Stimulated activated CD4-positive, alpha-beta T cell treated with anti-CD3 and anti-CD28 coated beads, TNF-alpha, amount 100 ng/mL, for 1 hour (primary cell): ENCODE results near the gene TPT1.
"Not testable (repeated sequence)": the region's sequence is repeated elsewhere in the genome, so short reads cannot be mapped to it uniquely, and the experiment has no call there.

Source experiments
- DNase-seq, 3 donors: peaks; one replicate each; pipeline ENCODE4 v3.0.0-alpha.2; 2020; ENCODE audit warnings: low read depth in 3 of 3, low spot score in 1 of 3

Gene TPT1

GRCh38 chr13:45341034-45341798 is at the start of gene TPT1:
Gene TPT1 (minus strand): TSS chr13:45341183. CDS start chr13:45341069, 114 bp downstream.
- DNase-seq = peak; percentile 99 to 100 (median 99)

GRCh38 chr13:45390348-45390747 is 49.4 kb upstream of the TPT1 start:
- not testable (repeated sequence) for DNase-seq

GRCh38 chr13:45388664-45389063 is 47.7 kb upstream of the TPT1 start:
- no peak for DNase-seq

- DNase-seq = not testable (repeated sequence)
Measured at GRCh38 chr13:45386892-45387575, 46.1 kb upstream of the TPT1 start.

GRCh38 chr13:45385907-45386553 is 45.0 kb upstream of the TPT1 start:
- DNase-seq = no peak

- no peak for DNase-seq
Measured at GRCh38 chr13:45385320-45385719, 44.3 kb upstream of the TPT1 start.

- DNase-seq = no peak
Measured at GRCh38 chr13:45384474-45385174, 43.6 kb upstream of the TPT1 start.

- not testable (repeated sequence) for DNase-seq
Measured at GRCh38 chr13:45382739-45383138, 41.8 kb upstream of the TPT1 start.

GRCh38 chr13:45381196-45381595 is 40.2 kb upstream of the TPT1 start:
- no peak for DNase-seq

- not testable (repeated sequence) for DNase-seq
Measured at GRCh38 chr13:45380708-45381107, 39.7 kb upstream of the TPT1 start.

- DNase-seq = not testable (repeated sequence)
Measured at GRCh38 chr13:45379516-45379915, 38.5 kb upstream of the TPT1 start.

- DNase-seq = not testable (repeated sequence)
Measured at GRCh38 chr13:45378786-45379185, 37.8 kb upstream of the TPT1 start.

GRCh38 chr13:45377314-45377713 is 36.3 kb upstream of the TPT1 start:
- DNase-seq = not testable (repeated sequence)

- not testable (repeated sequence) for DNase-seq
Measured at GRCh38 chr13:45376651-45377050, 35.7 kb upstream of the TPT1 start.

GRCh38 chr13:45374917-45375316 is 33.9 kb upstream of the TPT1 start:
- DNase-seq = no peak

GRCh38 chr13:45373162-45373547 is 32.2 kb upstream of the TPT1 start:
- no peak for DNase-seq

- no peak for DNase-seq
Measured at GRCh38 chr13:45372189-45373161, 31.5 kb upstream of the TPT1 start.

GRCh38 chr13:45370922-45371406 is 30.0 kb upstream of the TPT1 start:
- DNase-seq = peak in 2 of 3 donors; percentile 24 to 34

- DNase-seq = no peak
Measured at GRCh38 chr13:45369116-45369515, 28.1 kb upstream of the TPT1 start.

GRCh38 chr13:45368571-45368970 is 27.6 kb upstream of the TPT1 start:
- no peak for DNase-seq
